ENCODE data around the gene ABCC11.
"Not testable (repeated sequence)": the region's sequence is repeated elsewhere in the genome, so short reads cannot be mapped to it uniquely, and the experiment has no call there.

Gene ABCC11

GRCh38 chr16:48169896-48170295, 77.4 kb downstream of the ABCC11 start:
- DNase-seq (ENCODE audit: insufficient read length), result no peak
- TF ChIP-seq TAF1 (IDR thresholded peaks at IDR 0.05; ENCODE audit: borderline replicate concordance, low read depth, low read length), result no peak
- TF ChIP-seq POLR2AphosphoS5 (IDR thresholded peaks at IDR 0.05; ENCODE audit: low read depth, low read length), result no peak
- TF ChIP-seq POLR2A (IDR thresholded peaks at IDR 0.05; ENCODE audit: low read depth, low read length), result no peak
- FAIRE-seq, result no peak

- no peak for DNase-seq (ENCODE audit: insufficient read length)
- FAIRE-seq, result no peak
- TF ChIP-seq POLR2AphosphoS5 (IDR thresholded peaks at IDR 0.05; ENCODE audit: low read depth, low read length) (no peak), POLR2A (IDR thresholded peaks at IDR 0.05; ENCODE audit: low read depth, low read length) (no peak), TAF1 (IDR thresholded peaks at IDR 0.05; ENCODE audit: borderline replicate concordance, low read depth, low read length) (no peak)
These were observed 79.3 kb downstream of the ABCC11 start for GRCh38 chr16:48168075-48168474.

GRCh38 chr16:48166617-48167016, 80.7 kb downstream of the ABCC11 start:
- not testable (repeated sequence) for FAIRE-seq; DNase-seq (ENCODE audit: insufficient read length)

- DNase-seq (ENCODE audit: insufficient read length) (no peak), FAIRE-seq (peak; percentile 24)
- TF ChIP-seq POLR2AphosphoS5 (IDR thresholded peaks at IDR 0.05; ENCODE audit: low read depth, low read length) (no peak), POLR2A (IDR thresholded peaks at IDR 0.05; ENCODE audit: low read depth, low read length) (no peak), TAF1 (IDR thresholded peaks at IDR 0.05; ENCODE audit: borderline replicate concordance, low read depth, low read length) (no peak)
These were observed 81.3 kb downstream of the ABCC11 start for GRCh38 chr16:48165961-48166578.

GRCh38 chr16:48164907-48165715, 82.2 kb downstream of the ABCC11 start:
- TF ChIP-seq TAF1 (IDR thresholded peaks at IDR 0.05; ENCODE audit: borderline replicate concordance, low read depth, low read length) (no peak), POLR2AphosphoS5 (IDR thresholded peaks at IDR 0.05; ENCODE audit: low read depth, low read length) (no peak), POLR2A (IDR thresholded peaks at IDR 0.05; ENCODE audit: low read depth, low read length) (no peak)
- FAIRE-seq, result peak; percentile 96
- DNase-seq (ENCODE audit: insufficient read length), result peak; percentile 62

GRCh38 chr16:48162839-48163410, 84.4 kb downstream of the ABCC11 start:
- no peak for FAIRE-seq
- TF ChIP-seq POLR2A (IDR thresholded peaks at IDR 0.05; ENCODE audit: low read depth, low read length), result no peak
- no peak for TF ChIP-seq POLR2AphosphoS5 (IDR thresholded peaks at IDR 0.05; ENCODE audit: low read depth, low read length)
- no peak for TF ChIP-seq TAF1 (IDR thresholded peaks at IDR 0.05; ENCODE audit: borderline replicate concordance, low read depth, low read length)
- no peak for DNase-seq (ENCODE audit: insufficient read length)

GRCh38 chr16:48161906-48162305, 85.4 kb downstream of the ABCC11 start:
- DNase-seq (ENCODE audit: insufficient read length) (no peak), FAIRE-seq (no peak)
- TF ChIP-seq POLR2A (IDR thresholded peaks at IDR 0.05; ENCODE audit: low read depth, low read length), result no peak
- TF ChIP-seq POLR2AphosphoS5 (IDR thresholded peaks at IDR 0.05; ENCODE audit: low read depth, low read length), result no peak

GRCh38 chr16:48160575-48160974, 86.8 kb downstream of the ABCC11 start:
- TF ChIP-seq POLR2AphosphoS5 (IDR thresholded peaks at IDR 0.05; ENCODE audit: low read depth, low read length) (no peak), POLR2A (IDR thresholded peaks at IDR 0.05; ENCODE audit: low read depth, low read length) (no peak), TAF1 (IDR thresholded peaks at IDR 0.05; ENCODE audit: borderline replicate concordance, low read depth, low read length) (no peak)
- FAIRE-seq, result no peak
- DNase-seq (ENCODE audit: insufficient read length), result no peak

GRCh38 chr16:48158296-48158695, 89.0 kb downstream of the ABCC11 start:
- DNase-seq (ENCODE audit: insufficient read length), result no peak
- peak; percentile 81 for FAIRE-seq
- no peak for TF ChIP-seq TAF1 (IDR thresholded peaks at IDR 0.05; ENCODE audit: borderline replicate concordance, low read depth, low read length)
- TF ChIP-seq POLR2AphosphoS5 (IDR thresholded peaks at IDR 0.05; ENCODE audit: low read depth, low read length), result no peak
- no peak for TF ChIP-seq POLR2A (IDR thresholded peaks at IDR 0.05; ENCODE audit: low read depth, low read length)

- no peak for TF ChIP-seq TAF1 (IDR thresholded peaks at IDR 0.05; ENCODE audit: borderline replicate concordance, low read depth, low read length)
- no peak for TF ChIP-seq POLR2A (IDR thresholded peaks at IDR 0.05; ENCODE audit: low read depth, low read length)
- TF ChIP-seq POLR2AphosphoS5 (IDR thresholded peaks at IDR 0.05; ENCODE audit: low read depth, low read length), result no peak
- peak; percentile 30 for FAIRE-seq
These were observed 89.5 kb downstream of the ABCC11 start for GRCh38 chr16:48157794-48158193.

GRCh38 chr16:48157302-48157701, 90.0 kb downstream of the ABCC11 start:
- TF ChIP-seq TAF1 (IDR thresholded peaks at IDR 0.05; ENCODE audit: borderline replicate concordance, low read depth, low read length) (no peak), POLR2AphosphoS5 (IDR thresholded peaks at IDR 0.05; ENCODE audit: low read depth, low read length) (no peak), POLR2A (IDR thresholded peaks at IDR 0.05; ENCODE audit: low read depth, low read length) (no peak)
- DNase-seq (ENCODE audit: insufficient read length), result no peak
- no peak for FAIRE-seq

More at GRCh38 chr16:48157794-48158193, 89.5 kb downstream of the ABCC11 start:
- no peak for DNase-seq (ENCODE audit: insufficient read length)

- TF ChIP-seq POLR2AphosphoS5 (IDR thresholded peaks at IDR 0.05; ENCODE audit: low read depth, low read length) (no peak), TAF1 (IDR thresholded peaks at IDR 0.05; ENCODE audit: borderline replicate concordance, low read depth, low read length) (no peak), POLR2A (IDR thresholded peaks at IDR 0.05; ENCODE audit: low read depth, low read length) (no peak)
- peak; percentile 55 for DNase-seq (ENCODE audit: insufficient read length)
- peak; percentile 60 for FAIRE-seq
These were observed 90.5 kb downstream of the ABCC11 start for GRCh38 chr16:48156790-48157209.

Data from GM12892 (cell line).